Osteocyte (in vitro differentiated cells): Measurements from ENCODE around the gene FAM193A. TPM values are rescaled to one million over a fixed set of nuclear protein-coding genes. Genes with fewer than 3 reads are reported as not detected.

Experiments
- DNase-seq: peaks from one replicate; pipeline ENCODE4 v3.0.0; 2021; ENCODE audit warnings: mixed read lengths; ENCODE audit not compliant: unreplicated experiment; ENCODE audit errors: extremely low spot score
- H3K27ac Mint-ChIP-seq: one replicate; pipeline ENCODE4 v1.8.0; 2021; ENCODE audit warnings: mild to moderate bottlenecking, mixed read lengths; ENCODE audit not compliant: unreplicated experiment
- H3K27me3 Mint-ChIP-seq: one replicate; pipeline ENCODE4 v1.8.0; 2021; ENCODE audit warnings: mixed read lengths; ENCODE audit not compliant: unreplicated experiment
- H3K36me3 Mint-ChIP-seq: one replicate; pipeline ENCODE4 v1.8.0; 2021; ENCODE audit warnings: mixed read lengths; ENCODE audit not compliant: unreplicated experiment
- H3K4me1 Mint-ChIP-seq: one replicate; pipeline ENCODE4 v1.8.0; 2021; ENCODE audit warnings: mixed read lengths; ENCODE audit not compliant: unreplicated experiment
- H3K4me3 Mint-ChIP-seq: one replicate; pipeline ENCODE4 v1.8.0; 2021; ENCODE audit warnings: mild to moderate bottlenecking, moderate library complexity, mixed read lengths; ENCODE audit not compliant: unreplicated experiment
- H3K9me3 Mint-ChIP-seq: one replicate; pipeline ENCODE4 v1.8.0; 2021; ENCODE audit warnings: mixed read lengths; ENCODE audit not compliant: unreplicated experiment
- CTCF ChIP-seq: fragments of 200-600 bp; sonication (generic); IDR thresholded peaks from 2 replicates; pipeline ENCODE4 v1.5.0; 2021; ENCODE audit warnings: antibody characterized with exemption, mild to moderate bottlenecking, moderate library complexity
- total RNA-seq: library from RNA; stranded (reverse); gene quantifications from 2 replicates; pipeline ENCODE4 v1.2.1, GENCODE V29; 2021

Gene FAM193A
- total RNA-seq, 1 donor from 2014 or later, result 35.3 TPM

GRCh38 chr4:2684486-2684885 lies 148.0 kb downstream of the FAM193A start:
- no peaks in the 10 kb centered on the region for H3K27me3 Mint-ChIP-seq
- no peaks in the 10 kb centered on the region for H3K9me3 Mint-ChIP-seq
- no peak overlapping the region for H3K27ac Mint-ChIP-seq
- H3K36me3 Mint-ChIP-seq, result peaks cover 39% of the 10 kb centered on the region
- no peak overlapping the region for H3K4me3 Mint-ChIP-seq
- peak; percentile 59 for DNase-seq
- no peaks in the 10 kb centered on the region for H3K4me1 Mint-ChIP-seq
- TF ChIP-seq CTCF, result no peak

GRCh38 chr4:2685541-2685940 lies 149.1 kb downstream of the FAM193A start:
- H3K9me3 Mint-ChIP-seq, result no peaks in the 10 kb centered on the region
- TF ChIP-seq CTCF, result no peak
- peak; percentile 53 for DNase-seq
- H3K27me3 Mint-ChIP-seq, result no peaks in the 10 kb centered on the region
- no peaks in the 10 kb centered on the region for H3K4me1 Mint-ChIP-seq
- H3K4me3 Mint-ChIP-seq, result no peak overlapping the region
- no peak overlapping the region for H3K27ac Mint-ChIP-seq
- H3K36me3 Mint-ChIP-seq, result peaks cover 39% of the 10 kb centered on the region

- Mint-ChIP-seq H3K27ac (no peak overlapping the region), H3K4me3 (no peak overlapping the region), H3K9me3 (no peaks in the 10 kb centered on the region), H3K4me1 (no peaks in the 10 kb centered on the region), H3K36me3 (peaks cover 40% of the 10 kb centered on the region), H3K27me3 (no peaks in the 10 kb centered on the region)
- TF ChIP-seq CTCF, result no peak
- DNase-seq, result peak; percentile 77
These were observed 150.2 kb downstream of the FAM193A start for GRCh38 chr4:2686379-2687265.

GRCh38 chr4:2688281-2688680 lies 151.8 kb downstream of the FAM193A start:
- TF ChIP-seq CTCF, result no peak
- Mint-ChIP-seq H3K36me3 (peaks cover 39% of the 10 kb centered on the region), H3K4me1 (no peaks in the 10 kb centered on the region), H3K27me3 (no peaks in the 10 kb centered on the region), H3K4me3 (no peak overlapping the region), H3K27ac (no peak overlapping the region), H3K9me3 (no peaks in the 10 kb centered on the region)
- peak; percentile 66 for DNase-seq

- H3K27ac Mint-ChIP-seq, result no peak overlapping the region
- H3K36me3 Mint-ChIP-seq, result peaks cover 43% of the 10 kb centered on the region
These were observed 152.2 kb downstream of the FAM193A start for GRCh38 chr4:2688697-2689096.

More at GRCh38 chr4:2688697-2689096, 152.2 kb downstream of the FAM193A start:
- DNase-seq, result peak; percentile 65
- TF ChIP-seq CTCF, result no peak
- no peaks in the 10 kb centered on the region for H3K4me1 Mint-ChIP-seq
- H3K4me3 Mint-ChIP-seq, result no peak overlapping the region
- no peaks in the 10 kb centered on the region for H3K27me3 Mint-ChIP-seq
- H3K9me3 Mint-ChIP-seq, result no peaks in the 10 kb centered on the region
